ENCODE results near the gene GAPDH.

DNA sequence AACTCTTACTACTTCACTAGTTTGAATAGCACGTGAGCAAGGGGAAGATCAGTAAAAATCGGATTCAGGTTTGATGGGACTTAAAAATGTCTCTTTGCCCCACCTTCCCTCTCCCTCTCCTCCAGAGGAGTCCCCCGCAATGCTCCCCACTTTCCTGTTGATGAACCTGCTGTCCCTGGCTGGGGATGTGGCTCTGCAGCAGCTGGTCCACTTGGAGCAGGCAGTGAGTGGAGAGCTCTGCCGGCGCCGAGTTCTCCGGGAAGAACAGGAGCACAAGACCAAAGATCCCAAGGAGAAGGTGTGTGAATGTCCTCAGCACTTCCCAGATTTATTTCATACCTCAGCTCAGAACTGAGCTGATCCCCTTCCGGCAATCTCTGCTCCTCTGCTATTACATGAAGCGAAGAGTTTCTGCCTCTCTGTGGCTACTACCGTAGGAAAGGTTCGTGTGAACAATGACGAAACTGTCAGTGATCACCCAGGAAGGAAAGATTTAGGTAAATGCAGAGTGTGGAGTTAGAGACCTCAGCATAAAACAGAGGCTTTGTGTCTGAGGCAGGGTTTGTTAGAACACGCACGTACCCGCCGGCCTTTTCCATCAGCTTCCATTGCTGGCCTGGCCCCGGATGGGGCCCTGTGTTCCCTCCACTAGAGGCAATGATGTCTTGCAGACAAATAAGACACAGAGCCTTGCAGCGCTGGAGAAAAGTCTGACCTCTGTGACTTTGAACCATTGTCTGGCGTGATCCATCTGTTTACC is 7.4 kb upstream of the GAPDH start:
- TF ChIP-seq, protein P1, sequence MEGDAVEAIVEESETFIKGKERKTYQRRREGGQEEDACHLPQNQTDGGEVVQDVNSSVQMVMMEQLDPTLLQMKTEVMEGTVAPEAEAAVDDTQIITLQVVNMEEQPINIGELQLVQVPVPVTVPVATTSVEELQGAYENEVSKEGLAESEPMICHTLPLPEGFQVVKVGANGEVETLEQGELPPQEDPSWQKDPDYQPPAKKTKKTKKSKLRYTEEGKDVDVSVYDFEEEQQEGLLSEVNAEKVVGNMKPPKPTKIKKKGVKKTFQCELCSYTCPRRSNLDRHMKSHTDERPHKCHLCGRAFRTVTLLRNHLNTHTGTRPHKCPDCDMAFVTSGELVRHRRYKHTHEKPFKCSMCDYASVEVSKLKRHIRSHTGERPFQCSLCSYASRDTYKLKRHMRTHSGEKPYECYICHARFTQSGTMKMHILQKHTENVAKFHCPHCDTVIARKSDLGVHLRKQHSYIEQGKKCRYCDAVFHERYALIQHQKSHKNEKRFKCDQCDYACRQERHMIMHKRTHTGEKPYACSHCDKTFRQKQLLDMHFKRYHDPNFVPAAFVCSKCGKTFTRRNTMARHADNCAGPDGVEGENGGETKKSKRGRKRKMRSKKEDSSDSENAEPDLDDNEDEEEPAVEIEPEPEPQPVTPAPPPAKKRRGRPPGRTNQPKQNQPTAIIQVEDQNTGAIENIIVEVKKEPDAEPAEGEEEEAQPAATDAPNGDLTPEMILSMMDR (IDR thresholded peaks at IDR 0.05): no peak
- TF ChIP-seq POLR2A (IDR thresholded peaks at IDR 0.05): no peak

All from body of pancreas (tissue), 4 donors.